ENCODE data around the gene RASL11A. TPM values are rescaled to one million over a fixed set of nuclear protein-coding genes. Genes with fewer than 3 reads are reported as not detected.

RASL11A gene
- total and polyA plus RNA-seq, 2 of the 13 experiments (the other 11 are each of a cell fraction or from before 2014, with no cell fraction given), result 3.0 to 4.1 TPM

DNA sequence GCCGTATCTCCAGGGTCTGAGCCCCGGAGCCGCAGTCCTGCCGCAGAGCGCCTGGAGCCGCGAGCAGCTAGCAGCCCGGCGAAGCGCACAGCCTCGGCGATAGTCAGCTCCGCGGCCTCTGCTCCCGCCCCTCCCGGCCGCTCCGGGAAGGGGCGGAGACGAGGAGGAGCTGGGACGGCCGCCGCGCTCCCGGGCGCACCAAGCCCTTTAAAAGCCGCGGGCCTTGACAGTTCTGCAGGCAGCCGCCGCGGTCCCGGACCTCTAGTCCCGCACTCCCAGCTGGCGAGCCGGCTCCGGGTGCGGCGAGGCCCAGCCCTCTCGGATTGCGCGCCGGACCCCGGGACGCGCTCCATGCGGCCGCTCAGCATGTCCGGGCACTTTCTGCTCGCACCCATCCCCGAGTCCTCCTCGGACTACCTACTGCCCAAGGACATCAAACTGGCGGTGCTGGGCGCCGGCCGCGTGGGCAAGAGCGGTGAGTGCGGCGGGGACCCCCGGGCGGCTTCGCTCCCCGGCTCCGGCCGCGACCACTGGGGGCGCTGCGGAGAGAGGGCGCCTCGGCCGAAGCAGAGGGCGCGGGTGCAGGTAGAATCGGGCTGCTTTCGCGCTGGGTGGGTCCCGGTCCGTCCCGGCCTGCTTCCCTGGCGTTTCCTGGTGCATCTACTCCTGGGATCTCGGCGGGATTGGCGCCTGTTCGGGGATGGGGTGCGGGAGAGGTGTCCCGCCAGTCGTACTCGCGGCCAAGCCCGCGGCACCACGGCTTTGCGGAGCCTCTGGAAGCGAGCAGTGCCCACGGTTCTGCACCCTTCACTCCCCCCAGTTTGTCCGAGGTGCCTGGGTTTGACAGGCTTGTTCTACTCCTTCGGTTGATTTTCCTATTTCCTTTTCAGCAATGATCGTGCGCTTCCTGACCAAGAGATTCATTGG lies at the start of gene RASL11A (continued):
- TF ChIP-seq ZFP90 (CRISPR knock-in tag; IDR thresholded peaks at IDR 0.05; ENCODE audit: borderline replicate concordance), result 0 out of 2 replicates have a peak, but pooled peaks have one; percentile 29
- TF ChIP-seq SOX5 (CRISPR knock-in tag; IDR thresholded peaks at IDR 0.05; ENCODE audit: borderline replicate concordance), result no peak
- TF ChIP-seq ZNF543 (CRISPR knock-in tag; IDR thresholded peaks at IDR 0.05), result no peak; the same call in 1 of the 2 replicates
- TF ChIP-seq ZNF317 (CRISPR knock-in tag; IDR thresholded peaks at IDR 0.05), result no peak
- no peak for TF ChIP-seq GPN1 (CRISPR knock-in tag; IDR thresholded peaks at IDR 0.05; ENCODE audit: borderline replicate concordance)
- TF ChIP-seq HMG20B (CRISPR knock-in tag; conservative IDR thresholded peaks at IDR 0.05), result no peak
- TF ChIP-seq TFE3 (CRISPR knock-in tag; IDR thresholded peaks at IDR 0.05), result no peak
- TF ChIP-seq UBTF (CRISPR knock-in tag; IDR thresholded peaks at IDR 0.05), result peak; percentile 91; the same call in 1 of the 2 replicates
- TF ChIP-seq ZNF552 (CRISPR knock-in tag; IDR thresholded peaks at IDR 0.05; ENCODE audit: borderline replicate concordance), result no peak
- TF ChIP-seq SALL2 (CRISPR knock-in tag; IDR thresholded peaks at IDR 0.05), result peak; percentile 92
- no peak for TF ChIP-seq ZNF264 (CRISPR knock-in tag; IDR thresholded peaks at IDR 0.05)
- TF ChIP-seq TIGD3 (CRISPR knock-in tag; IDR thresholded peaks at IDR 0.05; ENCODE audit: borderline replicate concordance), result no peak
- no peak for TF ChIP-seq NR2C2 (CRISPR knock-in tag; IDR thresholded peaks at IDR 0.05; ENCODE audit: borderline replicate concordance)
- no peak for TF ChIP-seq AHDC1 (CRISPR knock-in tag; IDR thresholded peaks at IDR 0.05; ENCODE audit: borderline replicate concordance)
- TF ChIP-seq IKZF4 (CRISPR knock-in tag; IDR thresholded peaks at IDR 0.05; ENCODE audit: borderline replicate concordance, low read depth, not compliant biosample characterization), result no peak
- TF ChIP-seq ZNF644 (CRISPR knock-in tag; IDR thresholded peaks at IDR 0.05; ENCODE audit: low read depth), result no peak
- no peak for TF ChIP-seq EHMT2 (IDR thresholded peaks at IDR 0.05; ENCODE audit: borderline replicate concordance, low read depth, low read length)
